Ovary (tissue), 9 donors: Measurements from ENCODE around the gene MSI2. TPM values are rescaled to one million over a fixed set of nuclear protein-coding genes. Genes with fewer than 3 reads are reported as not detected.

ENCODE experiments used
- DNase-seq, 5 donors: peaks; one replicate each; pipeline ENCODE4 v3.0.0-alpha.2; 2019 to 2020
- H3K27ac ChIP-seq, 2 donors: fragments of 200-600 bp; one replicate each; pipeline versions ENCODE4 v1.5.1 to v1.8.0; 2019 to 2022
- H3K27me3 ChIP-seq: fragments of 200-600 bp; one replicate; pipeline ENCODE4 v1.8.0; 2022
- H3K36me3 ChIP-seq: fragments of 200-600 bp; sonication (generic); one replicate; pipeline ENCODE4 v1.5.1; 2019
- H3K4me1 ChIP-seq: one replicate; pipeline ENCODE4 v1.8.1; 2013; ENCODE audit warnings: mild to moderate bottlenecking, moderate library complexity; ENCODE audit not compliant: insufficient read depth
- H3K4me3 ChIP-seq: fragments of 200-600 bp; sonication (generic); one replicate; pipeline ENCODE4 v1.5.1; 2017
- H3K9me3 ChIP-seq, 2 donors: fragments of 200-600 bp in 1 of 2; sonication (generic) in 1 of 2; one replicate each; pipeline versions ENCODE4 v1.5.1 to v1.8.1; 2013 to 2019; ENCODE audit warnings: mild to moderate bottlenecking in 1 of 2, moderate library complexity in 1 of 2
- EP300 ChIP-seq: sonication (generic); formaldehyde crosslinking; IDR thresholded peaks from one replicate; pipeline ENCODE4 v1.6.1; 2017; ENCODE audit warnings: antibody characterized with exemption
- POLR2A ChIP-seq: fragments of 450-650 bp; IDR thresholded peaks from one replicate; pipeline ENCODE4 v1.6.1; 2017; ENCODE audit warnings: antibody characterized with exemption, mild to moderate bottlenecking, moderate library complexity
- WGBS, 3 donors: extraction: QIAGEN DNeasy Blood & Tissue Kit in 1 of 3; methylation state at CpG; one replicate each; pipeline versions ENCODE4 v1.1.5 to v1.1.7; 2013 to 2017; 5-methylcytosine and 5-hydroxymethylcytosine counted together
- intact Hi-C, 4 donors: fragments of 100-400 bp; cut with DNase I; formaldehyde crosslinking; loops; one replicate each; pipeline versions ENCODE4 v1.11.0 to v1.15.1; 2022 to 2023
- polyA plus RNA-seq, 2 donors: library from polyadenylated mRNA; stranded (reverse); fragments of 200-250 nt in 1 of 2; fragments of 350-450 nt in 1 of 2; fragmentation: Illumina TruSeq in 1 of 2; extraction: RNeasy Lipid Tissue Mini Kit (QIAGEN cat#74804) in 1 of 2; gene quantifications; one replicate each; pipeline ENCODE4 v1.2.3, GENCODE V29; 2013 to 2014
- total RNA-seq, 7 donors: library from RNA; depleted of rRNA in 2 of 7; stranded (reverse); fragments of >200 nt in 2 of 7; fragmentation: NEBNext Ultra II Directional in 3 of 7; extraction: Animal tissue kit (Norgen Biotek cat#: 25700) in 3 of 7; gene quantifications; one replicate each; pipeline versions ENCODE4 v1.1.0 to v1.2.4, GENCODE V29; 2016 to 2023
- TF ChIP-seq, protein P1 (sequence below), 3 donors: fragments of 450-650 bp in 2 of 3; fragments of 200-600 bp in 1 of 3; IDR thresholded peaks; one replicate each; pipeline versions ENCODE4 v1.5.1 to v1.8.0; 2016 to 2022; ENCODE audit warnings: antibody characterized with exemption in 3 of 3, mild to moderate bottlenecking in 1 of 3
- donor health status: DM: no; HTN: no; CAD: no; lungs with moderate emphysema.
- donor health status: DM: no; HTN: no; CAD: no.
- donor health status: Bipolar disorder and iron deficiency.
- donor health status: DM: yes; HTN: yes; CAD: no.
- donor health status: DM: no; HTN: no; CAD: no.
- donor health status: DM: yes; HTN: yes; CAD: no.

MSI2 gene
- total and polyA plus RNA-seq, 9 donors = 43.1 to 199 (median 120) TPM

DNA sequence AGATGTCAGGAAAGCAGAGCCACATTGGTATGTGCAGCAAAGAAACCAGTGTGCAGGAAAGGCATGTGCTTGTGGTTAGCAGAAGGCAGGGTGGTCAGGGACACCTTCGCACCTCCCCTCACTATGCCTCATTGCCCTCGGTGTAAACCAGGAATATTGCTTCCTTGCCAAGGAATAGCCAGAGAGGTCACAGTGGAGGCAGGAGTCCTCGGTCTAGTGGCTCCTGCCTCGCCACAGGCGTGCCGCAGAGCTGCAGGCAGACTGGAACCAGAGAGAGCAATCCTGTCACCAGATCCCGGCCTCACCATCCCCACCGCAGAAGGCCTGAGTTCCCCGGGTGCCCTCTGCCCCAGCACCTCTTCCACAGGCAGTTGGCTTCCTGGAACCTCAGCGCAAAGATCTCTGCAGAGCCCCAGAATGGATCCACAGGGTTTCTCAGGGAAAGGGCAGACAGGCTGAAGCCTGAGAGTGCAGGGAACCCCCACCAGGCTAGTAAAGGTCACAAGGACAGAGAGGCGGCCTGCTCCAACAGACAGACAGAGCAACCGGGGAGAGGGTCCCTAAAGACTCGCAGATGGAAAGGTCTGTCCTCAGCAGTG, 467.2 kb downstream of the MSI2 start:
- no peaks in the 10 kb centered on the region for H3K36me3 ChIP-seq
- H3K9me3 ChIP-seq = no peaks in the 10 kb centered on the region
- no peaks in the 10 kb centered on the region for H3K4me1 ChIP-seq
- no peak for DNase-seq
- TF ChIP-seq, protein P1, sequence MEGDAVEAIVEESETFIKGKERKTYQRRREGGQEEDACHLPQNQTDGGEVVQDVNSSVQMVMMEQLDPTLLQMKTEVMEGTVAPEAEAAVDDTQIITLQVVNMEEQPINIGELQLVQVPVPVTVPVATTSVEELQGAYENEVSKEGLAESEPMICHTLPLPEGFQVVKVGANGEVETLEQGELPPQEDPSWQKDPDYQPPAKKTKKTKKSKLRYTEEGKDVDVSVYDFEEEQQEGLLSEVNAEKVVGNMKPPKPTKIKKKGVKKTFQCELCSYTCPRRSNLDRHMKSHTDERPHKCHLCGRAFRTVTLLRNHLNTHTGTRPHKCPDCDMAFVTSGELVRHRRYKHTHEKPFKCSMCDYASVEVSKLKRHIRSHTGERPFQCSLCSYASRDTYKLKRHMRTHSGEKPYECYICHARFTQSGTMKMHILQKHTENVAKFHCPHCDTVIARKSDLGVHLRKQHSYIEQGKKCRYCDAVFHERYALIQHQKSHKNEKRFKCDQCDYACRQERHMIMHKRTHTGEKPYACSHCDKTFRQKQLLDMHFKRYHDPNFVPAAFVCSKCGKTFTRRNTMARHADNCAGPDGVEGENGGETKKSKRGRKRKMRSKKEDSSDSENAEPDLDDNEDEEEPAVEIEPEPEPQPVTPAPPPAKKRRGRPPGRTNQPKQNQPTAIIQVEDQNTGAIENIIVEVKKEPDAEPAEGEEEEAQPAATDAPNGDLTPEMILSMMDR (IDR thresholded peaks at IDR 0.05) = no peak
- no peak for TF ChIP-seq POLR2A
- no peak for TF ChIP-seq EP300
- intact Hi-C loops = no loop called here
- WGBS, 3 donors = 77 to 84% (median 80%) methylated on average over 11 to 13 of the region's 13 CpGs
- H3K4me3 ChIP-seq = no peak overlapping the region
- H3K27me3 ChIP-seq = no peaks in the 10 kb centered on the region
- H3K27ac ChIP-seq = no peak overlapping the region

DNA sequence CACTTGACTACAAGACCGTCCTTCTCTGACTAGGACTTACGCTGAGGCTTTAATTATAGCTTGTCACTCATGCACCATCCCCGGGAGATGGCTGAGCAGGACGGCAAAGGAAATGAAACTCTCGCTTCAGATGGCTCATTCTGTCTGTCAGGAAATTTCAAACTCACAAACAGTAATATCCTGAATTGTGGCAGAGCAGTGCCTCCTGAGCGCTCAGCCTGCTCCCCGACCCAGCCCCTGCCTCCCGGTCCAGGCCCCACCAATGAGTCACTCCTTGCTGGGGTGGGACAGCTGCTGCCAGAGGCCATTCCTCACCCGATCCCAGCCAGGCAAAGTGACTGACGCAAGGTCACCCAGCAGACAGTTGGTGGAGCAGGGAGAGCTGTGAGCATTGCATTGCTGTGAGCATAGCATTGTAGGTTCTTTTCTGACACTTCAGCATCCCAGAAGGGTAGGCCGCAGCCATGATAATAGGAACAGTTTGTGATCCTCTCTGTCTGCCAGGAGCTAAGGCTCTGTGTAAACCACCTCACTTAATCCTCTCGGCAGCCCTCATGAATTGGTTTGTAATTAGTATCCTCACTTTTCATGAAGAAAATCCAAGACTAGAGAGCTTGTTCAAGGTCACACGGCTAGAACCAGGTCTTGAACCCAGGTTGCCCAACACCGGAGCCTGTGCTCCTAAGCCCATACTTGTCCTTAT, 467.9 kb downstream of the MSI2 start:
- Histone ChIP-seq H3K9me3 (no peaks in the 10 kb centered on the region), H3K27me3 (no peaks in the 10 kb centered on the region), H3K36me3 (no peaks in the 10 kb centered on the region), H3K4me3 (no peak overlapping the region), H3K27ac (no peak overlapping the region), H3K4me1 (no peaks in the 10 kb centered on the region)
- no peak for DNase-seq
- intact Hi-C loops = no loop called here
- 78 to 81% (median 81%) methylated on average over 14 of the region's 14 CpGs for WGBS, 3 donors
- no peak for TF ChIP-seq POLR2A
- TF ChIP-seq, protein P1 (IDR thresholded peaks at IDR 0.05) = no peak
- no peak for TF ChIP-seq EP300

DNA sequence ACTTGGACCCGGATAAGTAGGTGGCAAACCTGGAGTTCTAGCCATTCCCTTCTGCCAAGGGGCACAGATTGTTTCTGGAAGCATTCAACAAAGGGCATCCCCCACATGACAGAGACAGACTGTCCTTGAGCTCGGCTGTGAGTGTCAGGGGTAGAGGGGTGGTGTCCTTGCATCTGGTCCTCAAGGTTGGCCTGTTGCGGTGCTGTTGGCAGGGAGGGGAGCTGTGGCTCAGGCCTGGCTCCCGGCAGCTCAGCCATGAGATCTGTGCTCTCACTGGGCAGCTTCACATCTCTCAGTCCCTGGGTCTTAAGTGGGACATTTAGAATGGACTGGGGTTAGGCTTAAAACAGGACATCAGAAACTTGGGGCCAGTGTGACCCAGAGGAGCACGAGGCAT, 468.4 kb downstream of the MSI2 start:
- Histone ChIP-seq H3K27ac (no peak overlapping the region), H3K36me3 (no peaks in the 10 kb centered on the region), H3K9me3 (no peaks in the 10 kb centered on the region), H3K4me1 (no peaks in the 10 kb centered on the region), H3K4me3 (no peak overlapping the region), H3K27me3 (no peaks in the 10 kb centered on the region)
- 64 to 95% (median 84%) methylated on average over 5 of the region's 5 CpGs for WGBS, 3 donors
- DNase-seq = no peak
- intact Hi-C loops = no loop called here
- TF ChIP-seq, protein P1 (IDR thresholded peaks at IDR 0.05) = no peak
- TF ChIP-seq POLR2A (no peak), EP300 (no peak)

DNA sequence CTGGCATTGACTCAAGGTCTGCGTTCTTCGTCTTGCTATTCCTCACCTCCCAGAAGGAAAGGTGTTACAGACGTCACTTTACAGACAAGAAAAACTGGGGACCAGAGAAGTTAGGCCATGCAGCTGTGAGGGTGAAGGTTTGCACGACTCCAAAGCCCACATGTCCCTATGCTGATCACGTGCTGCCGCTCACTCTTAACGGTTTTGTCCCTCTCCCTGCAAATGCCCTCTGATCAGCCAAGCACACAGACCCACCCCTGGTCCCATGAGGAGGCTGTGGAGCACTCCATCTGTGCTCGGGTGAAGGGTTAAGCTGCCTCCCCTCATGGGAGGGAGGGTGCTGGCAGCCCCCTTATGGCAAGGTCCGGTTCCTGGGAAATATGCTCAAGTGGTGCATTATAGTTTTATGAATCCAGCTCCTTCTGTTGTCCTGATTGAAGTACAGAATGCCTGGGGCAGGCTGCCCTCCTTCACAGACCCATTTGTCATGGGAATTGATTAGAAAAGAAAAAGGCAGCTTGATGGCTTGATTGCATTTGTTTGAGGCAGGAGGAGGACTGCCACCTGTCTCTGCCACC, 470.0 kb downstream of the MSI2 start:
- Histone ChIP-seq H3K27ac (no peak overlapping the region), H3K36me3 (no peaks in the 10 kb centered on the region), H3K27me3 (no peaks in the 10 kb centered on the region), H3K9me3 (no peaks in the 10 kb centered on the region), H3K4me1 (no peaks in the 10 kb centered on the region), H3K4me3 (no peak overlapping the region)
- intact Hi-C loops = no loop called here
- WGBS, 3 donors = 80 to 87% (median 84%) methylated on average over 9 of the region's 9 CpGs
- TF ChIP-seq, protein P1 (IDR thresholded peaks at IDR 0.05) = no peak
- TF ChIP-seq EP300 = no peak
- TF ChIP-seq POLR2A = no peak
- DNase-seq = no peak
